ENCODE results near the gene TSPEAR.

DNA sequence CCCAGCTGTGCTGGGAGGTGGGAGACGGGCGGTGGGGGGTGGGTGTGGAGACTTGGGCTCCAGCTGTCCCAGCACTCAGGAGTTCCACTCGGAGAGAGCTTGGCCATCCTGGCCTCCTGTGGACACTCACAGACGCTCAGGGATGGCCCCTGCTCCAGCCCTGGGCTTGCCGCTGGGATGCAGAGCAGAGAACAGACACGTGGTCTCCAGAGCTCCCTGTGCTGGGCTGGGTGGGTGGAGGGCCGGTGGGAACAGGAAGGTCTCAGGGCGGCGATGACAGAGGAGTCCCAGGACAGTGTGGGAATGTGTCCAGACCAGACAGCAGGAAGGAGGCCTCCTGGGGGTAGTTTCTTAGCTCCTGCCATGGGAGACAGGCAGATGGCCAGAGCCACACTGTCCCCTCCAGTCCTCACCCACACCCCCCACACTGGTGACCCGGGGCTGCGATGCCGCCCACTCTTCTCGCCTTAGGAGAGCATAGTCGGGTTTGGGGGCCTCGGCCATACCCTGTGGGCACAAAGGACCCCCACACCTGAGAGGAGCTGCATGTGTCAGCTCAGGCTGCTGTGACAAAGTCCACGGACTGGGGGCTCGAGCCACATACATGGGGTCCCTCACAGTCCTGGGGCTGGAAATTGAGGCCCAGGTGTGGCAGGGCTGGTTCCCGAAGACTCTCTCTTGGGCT lies 82.5 kb downstream of the TSPEAR start:
- TF ChIP-seq, protein P1, sequence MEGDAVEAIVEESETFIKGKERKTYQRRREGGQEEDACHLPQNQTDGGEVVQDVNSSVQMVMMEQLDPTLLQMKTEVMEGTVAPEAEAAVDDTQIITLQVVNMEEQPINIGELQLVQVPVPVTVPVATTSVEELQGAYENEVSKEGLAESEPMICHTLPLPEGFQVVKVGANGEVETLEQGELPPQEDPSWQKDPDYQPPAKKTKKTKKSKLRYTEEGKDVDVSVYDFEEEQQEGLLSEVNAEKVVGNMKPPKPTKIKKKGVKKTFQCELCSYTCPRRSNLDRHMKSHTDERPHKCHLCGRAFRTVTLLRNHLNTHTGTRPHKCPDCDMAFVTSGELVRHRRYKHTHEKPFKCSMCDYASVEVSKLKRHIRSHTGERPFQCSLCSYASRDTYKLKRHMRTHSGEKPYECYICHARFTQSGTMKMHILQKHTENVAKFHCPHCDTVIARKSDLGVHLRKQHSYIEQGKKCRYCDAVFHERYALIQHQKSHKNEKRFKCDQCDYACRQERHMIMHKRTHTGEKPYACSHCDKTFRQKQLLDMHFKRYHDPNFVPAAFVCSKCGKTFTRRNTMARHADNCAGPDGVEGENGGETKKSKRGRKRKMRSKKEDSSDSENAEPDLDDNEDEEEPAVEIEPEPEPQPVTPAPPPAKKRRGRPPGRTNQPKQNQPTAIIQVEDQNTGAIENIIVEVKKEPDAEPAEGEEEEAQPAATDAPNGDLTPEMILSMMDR (IDR thresholded peaks at IDR 0.05) = no peak
- TF ChIP-seq POLR2A (IDR thresholded peaks at IDR 0.05) = no peak

All from right lobe of liver (tissue), 4 donors.